NOMO-1 treated with DMSO at 0.1 percent for 48 hours (cell line): Measurements from ENCODE around the gene PFKM.
A peak's percentile ranks its signal among the peaks of the same experiment; 100 is the strongest.

ENCODE experiments used
- DNase-seq: peaks from one replicate; lab custom pipeline; 2025; ENCODE audit not compliant: unreplicated experiment; lab: John Stamatoyannopoulos, UW

The PFKM gene

GRCh38 chr12:48119078-48119833, at the start of gene PFKM:
Gene PFKM, plus strand, starts transcription at chr12:48119364. Its CDS starts 3,411 bp downstream, at chr12:48122775.
- DNase-seq: peak; percentile 80

GRCh38 chr12:48070033-48070432, 49.1 kb upstream of the PFKM start:
- DNase-seq: no peak

- no peak for DNase-seq
Observed at GRCh38 chr12:48070731-48071130, 48.4 kb upstream of the PFKM start.

GRCh38 chr12:48071808-48072207, 47.4 kb upstream of the PFKM start:
- DNase-seq: no peak

- no peak for DNase-seq
Observed at GRCh38 chr12:48072266-48072665, 46.9 kb upstream of the PFKM start.

GRCh38 chr12:48074266-48074665, 44.9 kb upstream of the PFKM start:
- DNase-seq: no peak

- DNase-seq: no peak
Observed at GRCh38 chr12:48075832-48076231, 43.3 kb upstream of the PFKM start.

- DNase-seq: no peak
Observed at GRCh38 chr12:48077111-48077510, 42.1 kb upstream of the PFKM start.

- no peak for DNase-seq
Observed at GRCh38 chr12:48078901-48079300, 40.3 kb upstream of the PFKM start.

- DNase-seq: no peak
Observed at GRCh38 chr12:48080285-48080684, 38.9 kb upstream of the PFKM start.

GRCh38 chr12:48080821-48081220, 38.3 kb upstream of the PFKM start:
- no peak for DNase-seq

- DNase-seq: no peak
Observed at GRCh38 chr12:48084066-48084465, 35.1 kb upstream of the PFKM start.

- peak; percentile 21 for DNase-seq
Observed at GRCh38 chr12:48084841-48085460, 34.2 kb upstream of the PFKM start.

GRCh38 chr12:48086327-48086726, 32.8 kb upstream of the PFKM start:
- DNase-seq: no peak

- no peak for DNase-seq
Observed at GRCh38 chr12:48092611-48093010, 26.6 kb upstream of the PFKM start.

- DNase-seq: no peak
Observed at GRCh38 chr12:48104531-48104930, 14.6 kb upstream of the PFKM start.

- peak; percentile 30 for DNase-seq
Observed at GRCh38 chr12:48105321-48105866, 13.8 kb upstream of the PFKM start.

GRCh38 chr12:48105867-48106680, 13.1 kb upstream of the PFKM start, which contains the start of gene SENP1:
Gene SENP1, minus strand, starts transcription at chr12:48106079. Its CDS starts 4,607 bp downstream, at chr12:48101472.
- peak; percentile 86 for DNase-seq

GRCh38 chr12:48106681-48107613, 12.2 kb upstream of the PFKM start:
- DNase-seq: no peak

- DNase-seq: no peak
Observed at GRCh38 chr12:48109424-48109823, 9.7 kb upstream of the PFKM start.
